Muscle layer of colon (tissue), 2 donors: ENCODE data around the gene PNPLA6.

ENCODE experiments used
- H3K27ac ChIP-seq: one replicate; pipeline ENCODE4 v1.7.0; 2013; ENCODE audit warnings: low read depth, mild to moderate bottlenecking, low read length, moderate library complexity
- H3K27me3 ChIP-seq, 2 donors: one replicate each; pipeline ENCODE4 v1.7.0; 2013; ENCODE audit warnings: low read length in 2 of 2, mild to moderate bottlenecking in 2 of 2; ENCODE audit not compliant: insufficient read depth in 2 of 2, control insufficient read depth in 1 of 2
- H3K36me3 ChIP-seq: one replicate; pipeline ENCODE4 v1.7.0; 2013; ENCODE audit warnings: mild to moderate bottlenecking, low read length; ENCODE audit not compliant: insufficient read depth
- H3K4me1 ChIP-seq: one replicate; pipeline ENCODE4 v1.7.0; 2013; ENCODE audit warnings: mild to moderate bottlenecking, low read length; ENCODE audit not compliant: insufficient read depth
- H3K4me3 ChIP-seq, 2 donors: one replicate each; pipeline ENCODE4 v1.7.0; 2013; ENCODE audit warnings: low read length in 2 of 2, low read depth in 1 of 2, mild to moderate bottlenecking in 1 of 2, moderate library complexity in 1 of 2
- H3K9ac ChIP-seq: one replicate; pipeline ENCODE4 v1.7.0; 2013; ENCODE audit warnings: low read length
- H3K9me3 ChIP-seq: one replicate; pipeline ENCODE4 v1.7.0; 2013; ENCODE audit warnings: mild to moderate bottlenecking, low read length
- donor health status: abdominal sarcoma.
- donor health status: Adenocarcinoma of cecum.

Gene PNPLA6

DNA sequence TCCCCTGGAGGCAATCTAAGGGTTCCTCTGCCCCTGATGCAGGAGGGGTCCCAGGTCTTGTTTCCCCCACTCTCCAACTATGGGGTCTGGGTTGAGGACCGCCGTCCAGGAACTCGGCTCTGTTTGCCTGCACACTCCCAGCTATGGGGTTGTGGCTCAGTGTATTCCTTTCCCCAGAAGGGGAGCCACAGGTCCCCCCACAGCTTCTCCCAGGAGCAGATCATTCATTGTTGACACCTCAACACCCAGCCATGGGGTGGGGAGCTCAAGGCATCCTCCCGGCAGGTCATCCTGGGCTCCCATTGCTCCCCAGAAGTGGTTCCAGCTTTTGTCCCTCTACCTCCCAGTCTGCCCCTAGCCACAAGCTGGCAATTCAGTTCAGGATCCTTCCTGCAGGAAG, 18.6 kb upstream of the PNPLA6 start:
- H3K4me1 ChIP-seq: peaks cover 29% of the 10 kb centered on the region
- peak overlapping the region; percentile 80 to 91 for H3K4me3 ChIP-seq
- H3K9ac ChIP-seq: peak overlapping the region; percentile 91
- H3K9me3 ChIP-seq: no peaks in the 10 kb centered on the region
- peak overlapping the region; percentile 90 for H3K27ac ChIP-seq
- H3K27me3 ChIP-seq: no peaks in the 10 kb centered on the region
- H3K36me3 ChIP-seq: no peaks in the 10 kb centered on the region

DNA sequence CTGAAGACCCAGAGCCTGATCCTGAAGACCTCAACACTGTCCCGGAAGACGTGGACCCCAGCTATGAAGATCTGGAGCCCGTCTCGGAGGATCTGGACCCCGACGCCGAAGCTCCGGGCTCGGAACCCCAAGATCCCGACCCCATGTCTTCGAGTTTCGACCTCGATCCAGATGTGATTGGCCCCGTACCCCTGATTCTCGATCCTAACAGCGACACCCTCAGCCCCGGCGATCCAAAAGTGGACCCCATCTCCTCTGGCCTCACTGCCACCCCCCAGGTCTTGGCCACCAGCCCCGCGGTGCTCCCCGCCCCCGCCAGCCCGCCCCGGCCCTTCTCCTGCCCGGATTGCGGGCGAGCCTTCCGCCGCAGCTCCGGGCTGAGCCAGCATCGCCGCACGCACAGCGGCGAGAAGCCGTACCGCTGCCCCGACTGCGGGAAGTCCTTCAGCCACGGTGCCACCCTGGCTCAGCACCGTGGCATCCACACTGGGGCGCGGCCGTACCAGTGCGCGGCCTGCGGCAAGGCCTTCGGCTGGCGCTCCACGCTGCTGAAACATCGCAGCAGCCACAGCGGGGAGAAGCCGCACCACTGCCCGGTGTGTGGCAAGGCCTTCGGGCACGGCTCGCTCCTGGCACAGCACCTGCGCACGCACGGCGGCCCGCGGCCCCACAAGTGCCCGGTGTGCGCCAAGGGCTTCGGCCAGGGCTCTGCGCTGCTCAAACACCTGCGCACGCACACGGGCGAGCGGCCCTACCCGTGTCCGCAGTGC, 16.0 kb upstream of the PNPLA6 start:
- Histone ChIP-seq H3K4me1 (peaks cover 47% of the 10 kb centered on the region), H3K4me3 (no peak overlapping the region), H3K27me3 (no peaks in the 10 kb centered on the region), H3K9ac (no peak overlapping the region), H3K27ac (no peak overlapping the region), H3K9me3 (no peaks in the 10 kb centered on the region), H3K36me3 (no peaks in the 10 kb centered on the region)

DNA sequence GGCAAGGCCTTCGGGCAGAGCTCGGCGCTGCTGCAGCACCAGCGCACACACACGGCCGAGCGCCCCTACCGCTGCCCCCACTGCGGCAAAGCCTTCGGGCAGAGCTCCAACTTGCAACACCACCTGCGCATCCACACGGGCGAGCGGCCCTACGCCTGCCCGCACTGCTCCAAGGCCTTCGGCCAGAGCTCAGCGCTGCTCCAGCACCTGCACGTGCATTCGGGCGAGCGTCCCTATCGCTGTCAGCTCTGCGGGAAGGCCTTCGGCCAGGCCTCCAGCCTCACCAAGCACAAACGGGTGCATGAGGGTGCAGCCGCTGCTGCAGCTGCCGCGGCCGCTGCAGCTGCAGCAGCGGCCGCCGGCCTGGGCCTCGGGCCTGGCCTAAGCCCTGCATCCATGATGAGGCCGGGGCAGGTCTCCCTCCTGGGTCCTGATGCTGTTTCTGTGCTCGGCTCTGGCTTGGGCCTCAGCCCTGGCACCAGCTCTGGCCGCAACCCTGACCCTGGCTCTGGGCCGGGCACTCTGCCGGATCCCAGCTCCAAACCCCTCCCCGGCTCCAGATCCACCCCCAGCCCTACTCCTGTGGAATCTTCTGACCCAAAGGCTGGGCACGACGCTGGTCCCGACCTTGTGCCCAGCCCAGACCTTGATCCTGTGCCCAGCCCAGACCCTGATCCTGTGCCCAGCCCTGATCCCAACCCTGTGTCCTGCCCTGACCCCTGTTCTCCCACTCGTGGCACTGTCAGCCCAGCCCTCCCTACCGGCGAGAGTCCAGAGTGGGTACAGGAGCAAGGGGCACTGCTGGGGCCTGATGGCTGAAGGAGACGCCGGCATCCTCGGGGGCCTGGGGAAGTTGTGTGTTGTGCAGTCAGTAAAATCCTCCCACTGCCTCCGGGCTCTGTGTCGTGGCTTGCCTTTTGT, 15.1 kb upstream of the PNPLA6 start:
- Histone ChIP-seq H3K9ac (no peak overlapping the region), H3K27ac (no peak overlapping the region), H3K4me1 (peaks cover 41% of the 10 kb centered on the region), H3K27me3 (no peaks in the 10 kb centered on the region), H3K36me3 (no peaks in the 10 kb centered on the region), H3K9me3 (no peaks in the 10 kb centered on the region), H3K4me3 (no peak overlapping the region)

DNA sequence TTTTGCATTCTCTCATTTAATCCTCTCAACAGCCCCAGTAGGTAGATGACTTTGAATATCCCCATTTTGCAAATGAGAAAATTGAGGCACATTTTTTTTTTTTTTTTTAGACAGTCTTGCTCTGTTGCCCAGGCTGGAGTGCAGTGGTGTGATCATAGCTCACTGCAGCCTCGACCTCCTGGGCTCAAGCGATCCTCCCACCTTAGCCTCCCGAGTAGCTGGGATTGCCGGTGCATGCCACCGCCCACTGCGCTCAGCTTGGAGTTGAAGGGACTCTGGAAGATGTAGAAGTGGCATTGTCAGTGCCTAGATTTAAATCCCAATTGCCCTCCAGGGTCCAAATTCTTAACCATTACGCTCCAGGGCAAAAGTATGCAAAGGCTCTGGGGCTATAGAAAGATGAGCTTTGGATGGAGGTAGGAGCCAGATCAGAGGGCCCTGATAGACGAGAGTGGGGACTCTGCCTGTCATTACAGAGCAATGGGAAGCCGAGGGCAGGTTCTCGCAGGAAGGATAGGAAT, 13.9 kb upstream of the PNPLA6 start:
- H3K4me1 ChIP-seq: peaks cover 36% of the 10 kb centered on the region
- H3K27ac ChIP-seq: peak overlapping the region; percentile 39
- H3K9ac ChIP-seq: peak overlapping the region; percentile 19
- H3K4me3 ChIP-seq: peak overlapping the region in 1 of 2 donors; percentile 70
- no peaks in the 10 kb centered on the region for H3K27me3 ChIP-seq
- H3K9me3 ChIP-seq: no peaks in the 10 kb centered on the region
- no peaks in the 10 kb centered on the region for H3K36me3 ChIP-seq

DNA sequence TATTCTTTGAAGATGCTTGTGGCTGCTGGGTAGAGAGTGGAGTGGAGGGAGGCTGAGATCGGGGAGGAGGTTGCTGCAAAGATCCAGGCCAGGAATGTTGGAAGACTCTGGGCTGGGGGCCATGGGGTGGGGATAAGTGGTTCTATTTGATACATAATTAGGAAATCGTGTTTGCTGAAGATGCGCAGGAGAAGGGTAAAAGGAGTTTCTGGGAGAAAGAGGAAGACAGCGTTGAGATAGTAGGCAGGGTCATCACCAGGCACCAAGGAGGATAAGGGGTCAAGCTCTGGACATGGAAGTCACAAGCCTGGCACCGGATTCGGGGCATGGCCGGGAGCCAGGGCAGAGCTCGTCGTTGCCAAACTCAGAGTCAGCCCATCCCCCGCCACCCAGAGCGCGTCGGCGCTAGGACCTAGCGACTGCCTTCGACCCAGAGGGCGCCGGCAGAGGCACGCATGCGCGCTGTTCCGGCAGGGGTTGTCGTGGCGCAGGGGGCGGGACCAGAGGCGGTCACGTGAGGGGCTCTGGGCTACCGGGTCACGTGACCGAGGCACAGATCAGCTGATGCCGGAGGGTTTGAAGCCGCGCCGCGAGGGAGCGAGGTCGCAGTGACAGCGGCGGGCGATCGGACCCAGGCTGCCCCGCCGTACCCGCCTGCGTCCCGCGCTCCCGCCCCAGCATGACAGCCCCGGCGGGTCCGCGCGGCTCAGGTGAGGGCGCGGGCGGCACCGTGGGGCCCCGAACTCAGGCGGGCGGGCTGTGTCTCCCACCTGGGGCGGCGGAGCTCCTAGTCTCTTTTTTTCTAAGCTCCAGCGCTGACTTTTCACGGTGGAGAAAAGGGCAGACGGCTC, 13.2 kb upstream of the PNPLA6 start, which contains the start of gene MCOLN1:
MCOLN1 (plus strand) TSS at position 553 of the 851 bp plus-strand sequence; CDS start at position 680, 127 bp downstream.
- no peaks in the 10 kb centered on the region for H3K27me3 ChIP-seq
- H3K36me3 ChIP-seq: no peaks in the 10 kb centered on the region
- peak within 1 kb of the TSS; percentile 70 to 79 for H3K4me3 ChIP-seq
- peak within 1 kb of the TSS; percentile 65 for H3K9ac ChIP-seq
- H3K9me3 ChIP-seq: no peaks in the 10 kb centered on the region
- H3K4me1 ChIP-seq: peaks cover 29% of the 10 kb centered on the region
- H3K27ac ChIP-seq: peak within 1 kb of the TSS; percentile 47

DNA sequence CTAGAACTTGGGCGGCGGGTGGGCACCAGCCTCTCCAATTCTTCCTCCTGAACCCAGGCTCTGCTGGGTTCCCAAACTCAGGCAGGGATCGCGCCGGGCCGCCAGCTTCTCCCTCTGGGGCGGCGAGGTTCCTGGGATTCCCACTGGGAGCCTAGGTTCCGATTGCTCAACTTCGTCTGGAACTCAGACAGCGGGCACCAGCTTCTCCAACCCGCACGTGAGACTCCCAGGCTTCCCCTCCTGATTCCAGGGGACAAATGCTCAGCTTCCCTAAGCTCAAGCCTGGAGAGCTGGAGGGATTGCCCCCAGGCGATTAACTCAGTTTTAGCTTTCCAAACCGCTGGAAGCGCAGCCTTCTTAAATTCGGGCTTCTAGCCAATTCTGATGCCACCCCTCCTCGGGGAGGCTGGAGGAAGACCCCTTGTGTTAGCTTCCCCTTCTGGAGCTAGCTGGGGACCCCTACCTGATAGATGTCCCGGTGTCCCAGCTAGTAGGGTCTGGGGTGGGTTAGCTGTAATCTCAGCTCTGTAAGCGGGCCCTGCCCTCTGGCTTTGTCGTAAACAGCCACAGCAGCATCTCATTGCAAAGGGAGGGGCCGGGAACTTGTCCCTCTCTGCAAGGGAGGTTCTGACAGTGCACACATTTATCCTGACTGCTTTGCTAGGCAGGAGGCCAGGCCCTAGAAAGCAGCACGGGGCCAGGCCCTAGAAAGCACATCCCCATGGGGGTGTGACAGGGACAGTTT, 12.4 kb upstream of the PNPLA6 start:
- Histone ChIP-seq H3K9ac (peak overlapping the region; percentile 65), H3K4me3 (peak overlapping the region; percentile 70 to 79), H3K27me3 (no peaks in the 10 kb centered on the region), H3K9me3 (no peaks in the 10 kb centered on the region), H3K27ac (peak overlapping the region; percentile 47), H3K36me3 (peaks cover under 1% of the 10 kb centered on the region), H3K4me1 (peaks cover 21% of the 10 kb centered on the region)

DNA sequence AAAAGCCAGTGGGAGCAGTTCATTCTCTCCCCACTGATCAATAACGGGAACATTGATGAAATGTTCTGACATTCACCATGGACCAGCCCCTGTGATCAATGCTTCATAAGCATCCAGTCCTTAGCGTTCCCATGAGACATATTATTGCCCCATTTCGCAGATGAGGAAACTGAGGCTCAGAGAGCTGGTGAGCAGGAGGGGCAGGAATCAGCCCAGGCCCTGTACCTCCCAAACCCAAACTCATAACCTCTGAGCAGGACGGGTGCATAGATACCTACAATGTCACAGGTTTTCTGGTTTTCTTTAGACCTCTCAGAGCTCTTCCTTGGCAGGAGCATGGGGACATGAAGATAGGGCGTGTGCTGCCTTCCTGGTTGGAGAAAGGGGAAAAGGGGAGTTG, 11.0 kb upstream of the PNPLA6 start:
- H3K27me3 ChIP-seq: no peaks in the 10 kb centered on the region
- H3K9ac ChIP-seq: no peak overlapping the region
- H3K4me1 ChIP-seq: peaks cover 21% of the 10 kb centered on the region
- H3K27ac ChIP-seq: no peak overlapping the region
- no peak overlapping the region for H3K4me3 ChIP-seq
- peaks cover 11% of the 10 kb centered on the region for H3K36me3 ChIP-seq
- no peaks in the 10 kb centered on the region for H3K9me3 ChIP-seq

DNA sequence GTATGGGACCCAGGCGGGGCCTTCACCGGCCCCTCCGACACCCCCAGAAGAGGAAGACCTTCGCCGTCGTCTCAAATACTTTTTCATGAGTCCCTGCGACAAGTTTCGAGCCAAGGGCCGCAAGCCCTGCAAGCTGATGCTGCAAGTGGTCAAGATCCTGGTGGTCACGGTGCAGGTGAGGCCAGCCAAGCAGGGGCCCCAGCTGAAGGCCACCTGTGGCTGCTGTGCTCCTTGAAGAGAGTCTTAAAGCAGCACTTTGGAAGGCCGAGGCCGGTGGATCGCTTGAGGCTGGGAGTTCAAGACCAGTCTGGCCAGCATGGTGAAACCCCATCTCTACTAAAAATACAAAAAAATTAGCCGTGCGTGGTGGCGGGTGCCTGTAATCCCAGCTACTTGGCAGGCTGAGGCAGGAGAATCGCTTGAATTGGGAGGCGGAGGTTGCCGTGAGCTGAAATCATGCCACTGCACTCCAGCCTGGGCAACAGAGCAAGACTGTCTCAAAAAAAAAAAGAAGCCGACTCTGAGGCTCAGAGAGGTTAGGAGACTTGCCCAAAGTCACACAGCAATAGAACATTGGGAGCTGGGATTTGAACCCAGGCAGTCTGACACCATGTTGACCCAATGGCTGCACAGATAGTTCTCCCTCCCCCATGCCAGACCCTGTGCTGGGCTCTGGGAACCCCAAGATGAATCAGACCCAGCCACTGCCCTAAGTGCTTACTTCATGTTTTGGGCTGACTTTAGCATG, 10.4 kb upstream of the PNPLA6 start:
- Histone ChIP-seq H3K27ac (no peak overlapping the region), H3K4me1 (peaks cover 21% of the 10 kb centered on the region), H3K4me3 (no peak overlapping the region), H3K36me3 (peaks cover 11% of the 10 kb centered on the region), H3K27me3 (no peaks in the 10 kb centered on the region), H3K9me3 (no peaks in the 10 kb centered on the region), H3K9ac (no peak overlapping the region)

DNA sequence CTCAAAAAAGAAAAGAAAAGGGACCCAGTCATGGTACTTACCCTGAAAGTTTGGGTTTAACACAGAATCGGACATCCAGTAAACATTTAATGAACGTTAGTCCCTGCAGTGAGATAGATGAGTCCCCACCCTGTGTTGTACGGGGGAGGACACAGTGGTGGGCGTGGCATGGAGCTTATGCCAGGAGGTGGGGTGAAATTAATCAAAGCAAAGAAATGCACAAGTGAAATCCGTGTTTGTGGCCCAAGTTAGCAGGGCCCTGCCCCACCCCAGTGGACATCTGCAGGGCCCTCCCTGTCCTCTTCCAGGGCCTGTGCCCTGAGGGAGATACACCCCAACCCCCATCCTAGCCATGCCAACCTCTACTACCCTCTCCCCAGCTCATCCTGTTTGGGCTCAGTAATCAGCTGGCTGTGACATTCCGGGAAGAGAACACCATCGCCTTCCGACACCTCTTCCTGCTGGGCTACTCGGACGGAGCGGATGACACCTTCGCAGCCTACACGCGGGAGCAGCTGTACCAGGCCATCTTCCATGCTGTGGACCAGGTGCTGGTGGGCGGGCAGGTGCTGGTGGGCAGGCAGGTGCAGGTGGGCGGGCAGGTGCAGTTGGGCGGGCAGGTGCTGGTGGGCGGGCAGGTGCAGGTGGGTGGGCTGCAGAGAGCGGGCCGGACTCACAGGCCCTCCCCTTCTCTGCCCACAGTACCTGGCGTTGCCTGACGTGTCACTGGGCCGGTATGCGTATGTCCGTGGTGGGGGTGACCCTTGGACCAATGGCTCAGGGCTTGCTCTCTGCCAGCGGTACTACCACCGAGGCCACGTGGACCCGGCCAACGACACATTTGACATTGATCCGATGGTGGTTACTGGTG, 9.2 kb upstream of the PNPLA6 start:
- no peak overlapping the region for H3K9ac ChIP-seq
- H3K36me3 ChIP-seq: peaks cover 11% of the 10 kb centered on the region
- no peak overlapping the region for H3K27ac ChIP-seq
- no peak overlapping the region for H3K4me3 ChIP-seq
- H3K4me1 ChIP-seq: peaks cover 21% of the 10 kb centered on the region
- H3K27me3 ChIP-seq: no peaks in the 10 kb centered on the region
- no peaks in the 10 kb centered on the region for H3K9me3 ChIP-seq
